ENCODE results near the gene GNA14.
"Not testable (repeated sequence)": the region's sequence is repeated elsewhere in the genome, so short reads cannot be mapped to it uniquely, and the experiment has no call there.

The GNA14 gene

GRCh38 chr9:77486463-77486862 is 161.7 kb downstream of the GNA14 start:
- no peak for DNase-seq

GRCh38 chr9:77475641-77476473 is 172.3 kb downstream of the GNA14 start:
- no peak for DNase-seq

- DNase-seq, result no peak
These were observed 173.2 kb downstream of the GNA14 start for GRCh38 chr9:77474936-77475335.

GRCh38 chr9:77472646-77473045 is 175.5 kb downstream of the GNA14 start:
- no peak for DNase-seq

GRCh38 chr9:77471572-77471971 is 176.6 kb downstream of the GNA14 start:
- no peak for DNase-seq

GRCh38 chr9:77469515-77470231 is 178.4 kb downstream of the GNA14 start:
- no peak for DNase-seq

- no peak for DNase-seq
These were observed 183.5 kb downstream of the GNA14 start for GRCh38 chr9:77464661-77465060.

GRCh38 chr9:77463151-77463550 is 185.0 kb downstream of the GNA14 start:
- DNase-seq, result no peak

GRCh38 chr9:77462066-77462465 is 186.1 kb downstream of the GNA14 start:
- no peak for DNase-seq

GRCh38 chr9:77460938-77461337 is 187.2 kb downstream of the GNA14 start:
- no peak for DNase-seq

GRCh38 chr9:77457916-77458592 is 190.1 kb downstream of the GNA14 start:
- DNase-seq, result peak; percentile 69

GRCh38 chr9:77456829-77457437 is 191.2 kb downstream of the GNA14 start:
- DNase-seq, result peak; percentile 88

GRCh38 chr9:77455312-77455927 is 192.7 kb downstream of the GNA14 start:
- DNase-seq, result peak; percentile 42

GRCh38 chr9:77454663-77455062 is 193.5 kb downstream of the GNA14 start:
- no peak for DNase-seq

- DNase-seq, result peak; percentile 22
These were observed 194.1 kb downstream of the GNA14 start for GRCh38 chr9:77453825-77454647.

GRCh38 chr9:77451507-77451906 is 196.6 kb downstream of the GNA14 start:
- DNase-seq, result no peak

GRCh38 chr9:77450085-77450475 is 198.0 kb downstream of the GNA14 start:
- DNase-seq, result no peak

GRCh38 chr9:77449240-77450084 is 198.7 kb downstream of the GNA14 start:
- DNase-seq, result no peak

GRCh38 chr9:77447646-77448045 is 200.5 kb downstream of the GNA14 start:
- no peak for DNase-seq

- no peak for DNase-seq
These were observed 205.7 kb downstream of the GNA14 start for GRCh38 chr9:77442436-77442835.

- not testable (repeated sequence) for DNase-seq
These were observed 207.0 kb downstream of the GNA14 start for GRCh38 chr9:77441124-77441523.

Measured in inflammatory macrophage treated with lipopolysaccharide for 4 hours (primary cell).